Lower leg skin (tissue), 3 donors: Measurements from ENCODE around the gene NDUFS4.

Experiments
- POLR2A ChIP-seq, 2 donors: fragments of 450-650 bp; IDR thresholded peaks; one replicate each; pipeline ENCODE4 v1.6.1; 2016 to 2017; ENCODE audit warnings: antibody characterized with exemption in 2 of 2, mild to moderate bottlenecking in 1 of 2, moderate library complexity in 1 of 2
- TF ChIP-seq, protein P1 (sequence below), 3 donors: fragments of 450-650 bp; IDR thresholded peaks; one replicate each; pipeline ENCODE4 v1.5.1; 2016; ENCODE audit warnings: antibody characterized with exemption in 3 of 3, mild to moderate bottlenecking in 3 of 3, moderate library complexity in 2 of 3

DNA sequence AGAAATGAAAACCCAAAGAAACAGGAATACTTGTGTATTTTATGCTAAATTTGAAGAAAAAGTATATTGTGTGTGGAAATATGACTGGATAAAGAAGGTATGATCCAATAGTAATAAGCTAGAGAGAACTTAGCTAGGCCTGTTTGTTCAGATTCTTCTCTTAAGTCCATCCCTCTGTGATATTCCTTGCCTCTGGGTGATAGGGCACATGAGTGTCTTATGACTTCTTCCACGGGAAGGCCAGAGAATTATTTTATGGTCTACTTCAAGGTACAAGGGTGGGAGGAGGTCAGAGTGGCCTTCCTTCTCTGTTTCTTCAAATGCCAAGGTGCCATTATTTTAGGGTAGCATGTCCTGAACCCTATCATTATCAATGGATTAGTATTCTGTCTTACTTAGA is 113.7 kb downstream of the NDUFS4 start:
- TF ChIP-seq, protein P1, sequence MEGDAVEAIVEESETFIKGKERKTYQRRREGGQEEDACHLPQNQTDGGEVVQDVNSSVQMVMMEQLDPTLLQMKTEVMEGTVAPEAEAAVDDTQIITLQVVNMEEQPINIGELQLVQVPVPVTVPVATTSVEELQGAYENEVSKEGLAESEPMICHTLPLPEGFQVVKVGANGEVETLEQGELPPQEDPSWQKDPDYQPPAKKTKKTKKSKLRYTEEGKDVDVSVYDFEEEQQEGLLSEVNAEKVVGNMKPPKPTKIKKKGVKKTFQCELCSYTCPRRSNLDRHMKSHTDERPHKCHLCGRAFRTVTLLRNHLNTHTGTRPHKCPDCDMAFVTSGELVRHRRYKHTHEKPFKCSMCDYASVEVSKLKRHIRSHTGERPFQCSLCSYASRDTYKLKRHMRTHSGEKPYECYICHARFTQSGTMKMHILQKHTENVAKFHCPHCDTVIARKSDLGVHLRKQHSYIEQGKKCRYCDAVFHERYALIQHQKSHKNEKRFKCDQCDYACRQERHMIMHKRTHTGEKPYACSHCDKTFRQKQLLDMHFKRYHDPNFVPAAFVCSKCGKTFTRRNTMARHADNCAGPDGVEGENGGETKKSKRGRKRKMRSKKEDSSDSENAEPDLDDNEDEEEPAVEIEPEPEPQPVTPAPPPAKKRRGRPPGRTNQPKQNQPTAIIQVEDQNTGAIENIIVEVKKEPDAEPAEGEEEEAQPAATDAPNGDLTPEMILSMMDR (IDR thresholded peaks at IDR 0.05): no peak
- TF ChIP-seq POLR2A (IDR thresholded peaks at IDR 0.05): no peak
